Breast epithelium (tissue), 3 donors: Measurements from ENCODE around the gene ASXL1.

Experiments
- CTCF ChIP-seq, 3 donors: fragments of 450-650 bp; IDR thresholded peaks; one replicate each; pipeline ENCODE4 v1.5.1; 2016 to 2017; ENCODE audit warnings: antibody characterized with exemption in 3 of 3, mild to moderate bottlenecking in 3 of 3, moderate library complexity in 3 of 3
- POLR2AphosphoS5 ChIP-seq, 3 donors: sonication (generic); formaldehyde crosslinking; IDR thresholded peaks; one replicate each; pipeline ENCODE4 v1.6.1; 2017; ENCODE audit warnings: antibody characterized with exemption in 3 of 3

- TF ChIP-seq CTCF (IDR thresholded peaks at IDR 0.05) (no peak), POLR2AphosphoS5 (IDR thresholded peaks at IDR 0.05) (no peak)
These were observed 93.7 kb downstream of the ASXL1 start for GRCh38 chr20:32451682-32452461.
